HG03175 (cell line): Measurements from ENCODE around the gene MPZ.

ENCODE experiments used
- ATAC-seq: cut with Tn5 transposase; IDR thresholded peaks from one replicate; pipeline ENCODE4 v1.9.1; 2021; ENCODE audit warnings: mild to moderate bottlenecking, moderate library complexity; ENCODE audit not compliant: unreplicated experiment

MPZ gene

GRCh38 chr1:161304927-161305866 lies 4.6 kb downstream of the MPZ start:
- ATAC-seq, result no peak

GRCh38 chr1:161300478-161300877 lies 9.3 kb downstream of the MPZ start:
- ATAC-seq, result no peak

- no peak for ATAC-seq
Measured at GRCh38 chr1:161299347-161299746, 10.4 kb downstream of the MPZ start.

GRCh38 chr1:161298116-161298515 lies 11.7 kb downstream of the MPZ start:
- ATAC-seq, result peak; percentile 62

GRCh38 chr1:161297415-161297814 lies 12.4 kb downstream of the MPZ start:
- no peak for ATAC-seq

DNA sequence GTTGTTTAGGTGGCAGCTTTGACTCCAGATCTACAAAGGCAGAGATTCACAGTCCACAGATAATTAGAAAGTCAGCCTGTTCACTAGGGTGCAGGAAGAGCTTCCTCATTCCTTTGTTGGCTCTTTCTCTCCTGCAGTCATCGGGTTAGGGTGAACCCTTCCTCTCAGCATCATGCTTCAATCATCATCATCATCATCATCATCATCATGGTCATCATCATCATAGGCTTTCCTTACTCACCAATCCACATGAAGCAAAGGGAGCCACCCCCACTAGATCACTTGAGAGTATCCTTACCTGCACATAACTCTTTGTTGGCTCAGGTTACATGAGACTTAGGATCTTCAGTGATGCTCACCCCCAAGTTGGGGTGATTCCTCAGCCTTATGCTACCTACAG lies 19.0 kb downstream of the MPZ start:
- no peak for ATAC-seq

- ATAC-seq, result no peak
Measured at GRCh38 chr1:161287482-161288054, 22.2 kb downstream of the MPZ start.

DNA sequence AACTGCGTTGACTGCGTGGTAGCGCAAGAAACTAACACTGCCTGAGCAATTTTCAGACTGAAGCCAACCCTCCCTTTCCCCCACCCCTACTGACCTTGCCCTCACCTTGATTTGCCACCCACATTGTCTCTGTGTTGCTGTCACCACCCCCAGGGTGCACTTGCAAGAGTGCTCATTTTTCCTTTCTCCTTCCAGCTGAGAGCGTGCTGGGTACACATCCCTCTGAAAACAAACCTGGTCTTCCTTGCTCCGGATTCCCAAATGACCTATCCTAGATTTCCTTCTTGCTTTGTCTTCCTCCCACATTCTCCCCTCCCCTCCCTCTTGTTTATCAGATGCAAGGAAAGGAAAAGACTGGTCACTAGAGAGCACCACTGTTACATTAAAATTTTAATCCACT lies 24.2 kb downstream of the MPZ start:
- ATAC-seq, result no peak

DNA sequence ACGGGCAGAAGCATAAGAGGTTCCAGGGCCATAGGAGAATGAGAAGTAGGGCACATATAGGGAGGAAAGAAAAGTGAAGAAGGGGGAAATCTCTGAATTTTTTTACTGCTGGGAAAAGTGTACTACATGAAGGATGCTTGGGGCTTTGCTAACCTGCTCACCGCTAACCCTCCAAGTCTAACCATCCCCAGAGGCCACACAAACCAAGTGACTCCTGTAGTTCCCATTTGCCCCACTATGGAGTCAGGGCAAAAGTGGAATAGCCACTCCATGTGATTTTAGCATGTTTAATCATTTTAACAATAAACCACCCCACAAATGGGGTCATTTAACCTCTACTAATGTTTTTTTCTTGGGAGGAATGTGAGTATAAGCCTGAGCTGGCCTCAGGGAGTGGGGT lies 24.7 kb downstream of the MPZ start:
- no peak for ATAC-seq

DNA sequence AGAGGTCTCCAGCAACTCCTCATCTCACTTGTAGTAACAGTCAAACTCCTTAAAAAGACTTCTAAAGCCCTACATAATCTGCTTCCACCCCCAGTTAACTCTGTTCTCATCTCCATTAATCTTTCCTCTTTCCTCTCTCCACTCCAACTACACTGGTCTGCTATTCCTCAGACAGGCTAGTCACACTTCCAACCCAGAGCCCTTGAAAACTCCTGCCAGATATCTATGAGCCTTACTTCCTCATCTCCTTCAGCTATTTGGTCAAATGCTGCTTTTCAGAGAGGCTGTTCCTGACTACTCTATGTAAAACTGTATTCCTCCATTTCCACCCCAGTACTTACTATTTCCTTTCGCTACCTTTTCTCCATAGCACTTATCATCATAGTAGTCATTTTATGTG lies 26.8 kb downstream of the MPZ start:
- no peak for ATAC-seq

DNA sequence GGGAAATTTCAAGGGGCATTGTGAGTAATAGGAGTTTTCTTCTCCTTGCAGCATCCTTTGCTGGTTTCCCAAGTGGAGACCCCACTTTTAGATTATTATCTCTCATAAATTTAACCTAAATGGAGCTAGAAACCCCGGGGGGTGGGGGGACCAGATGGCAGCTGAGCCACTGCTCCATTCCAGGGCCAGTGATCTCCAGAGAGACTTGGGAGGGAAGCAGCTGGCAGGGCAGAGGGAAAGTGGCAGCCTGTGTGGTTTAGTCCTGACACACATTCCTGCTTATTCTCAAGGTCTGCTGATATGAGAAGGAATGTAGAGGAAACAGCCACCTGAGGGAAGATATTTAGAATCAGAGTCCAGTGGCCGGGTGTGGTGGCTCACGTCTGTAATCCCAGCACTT lies 34.9 kb downstream of the MPZ start:
- no peak for ATAC-seq

DNA sequence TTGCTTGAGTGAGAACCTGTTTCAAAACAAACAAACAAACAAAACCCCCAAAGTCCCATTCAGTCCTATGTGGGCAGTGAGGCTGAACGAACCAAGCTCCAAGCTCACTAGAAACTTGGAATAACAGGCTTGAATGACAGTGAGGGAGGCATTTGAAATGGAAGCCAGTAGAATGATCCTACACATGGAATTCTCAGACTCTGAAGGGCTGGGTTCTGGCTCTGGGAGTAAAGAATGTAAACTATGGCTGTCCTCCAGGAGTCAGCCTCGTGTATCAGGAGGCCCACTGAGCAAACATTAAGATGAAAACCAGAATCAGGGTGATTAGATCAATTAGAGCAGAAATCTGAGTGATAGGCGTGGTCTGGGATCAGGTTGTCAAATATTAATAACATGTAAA lies 36.4 kb downstream of the MPZ start:
- no peak for ATAC-seq

GRCh38 chr1:161267321-161267720 lies 42.4 kb downstream of the MPZ start:
- no peak for ATAC-seq

DNA sequence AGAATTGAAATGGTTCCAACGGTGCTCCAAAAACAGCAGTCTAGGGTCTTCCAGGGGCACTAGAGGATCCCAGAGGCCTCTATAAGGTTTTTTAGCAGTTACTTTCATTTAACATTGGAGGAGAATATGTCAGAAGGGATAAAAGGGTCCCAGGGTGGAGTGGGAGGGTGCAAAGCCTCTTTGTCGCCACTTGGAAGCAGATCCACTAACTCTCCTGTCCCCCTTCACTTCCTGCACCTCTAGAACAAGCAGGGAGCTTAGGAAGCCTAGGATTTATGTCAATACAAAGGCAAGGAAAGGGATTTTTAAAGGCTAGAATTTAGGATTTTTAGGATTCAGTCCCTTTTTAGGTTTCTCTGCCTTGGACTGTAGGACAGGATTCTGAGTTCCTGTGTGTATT lies 42.9 kb downstream of the MPZ start:
- ATAC-seq, result no peak

DNA sequence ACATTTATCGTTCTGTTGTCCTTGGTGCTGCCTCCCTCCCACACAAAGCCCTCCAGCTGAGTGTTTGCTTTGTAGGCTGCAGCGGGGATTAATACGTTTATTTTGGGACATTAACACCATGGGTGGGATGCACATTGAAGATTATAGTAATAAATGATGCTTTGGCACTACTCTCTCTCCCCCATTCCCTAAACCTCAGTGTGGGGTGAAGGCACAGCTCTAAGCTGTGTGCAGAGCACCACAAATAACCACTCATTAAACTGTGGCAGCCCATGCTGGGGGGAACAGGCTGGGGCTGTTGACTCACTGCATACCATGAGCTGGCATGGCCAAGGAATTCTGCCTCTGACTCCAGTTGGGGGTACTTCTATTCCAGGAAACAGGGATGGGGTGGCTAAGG lies 43.6 kb downstream of the MPZ start:
- no peak for ATAC-seq

DNA sequence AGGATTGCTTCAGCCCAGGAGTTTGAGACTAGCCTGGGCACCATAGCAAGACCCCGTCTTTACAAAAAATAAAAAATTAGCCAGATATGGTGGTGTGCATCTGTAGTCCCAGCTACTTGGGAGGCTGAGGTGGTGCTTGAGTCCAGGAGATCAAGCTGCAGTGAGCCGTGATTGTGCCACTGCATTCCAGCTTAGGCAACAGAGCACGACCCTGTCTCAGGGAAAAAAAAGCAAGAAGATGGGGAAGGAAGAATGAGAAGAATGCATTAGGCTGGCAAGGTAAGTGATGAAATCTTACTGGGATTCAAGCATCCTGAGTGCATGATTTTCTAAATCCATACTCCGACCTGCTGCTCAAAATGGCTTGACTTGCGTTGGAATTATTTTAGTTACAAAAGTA lies 44.5 kb downstream of the MPZ start:
- no peak for ATAC-seq

- ATAC-seq, result no peak
Measured at GRCh38 chr1:161261261-161262235, 48.2 kb downstream of the MPZ start.

- no peak for ATAC-seq
Measured at GRCh38 chr1:161260376-161261260, 49.1 kb downstream of the MPZ start.

GRCh38 chr1:161259765-161260164 lies 50.0 kb downstream of the MPZ start:
- ATAC-seq, result no peak

- ATAC-seq, result no peak
Measured at GRCh38 chr1:161259345-161259702, 50.4 kb downstream of the MPZ start.
